Medulla oblongata (tissue), 1 donor: ENCODE data around the gene ZNF584.
A peak's percentile ranks its signal among the peaks of the same experiment; 100 is the strongest.
"Not testable (repeated sequence)": the region's sequence is repeated elsewhere in the genome, so short reads cannot be mapped to it uniquely, and the experiment has no call there.

Experiments
- DNase-seq: peaks from one replicate; pipeline ENCODE4 v3.0.0-alpha.2; 2015; ENCODE audit errors: extremely low spot score

The ZNF584 gene

GRCh38 chr19:58408152-58409009, at the start of gene ZNF584:
Gene ZNF584, plus strand, starts transcription at chr19:58408649. Its CDS starts 499 bp downstream, at chr19:58409148.
- DNase-seq, result peak; percentile 98

DNA sequence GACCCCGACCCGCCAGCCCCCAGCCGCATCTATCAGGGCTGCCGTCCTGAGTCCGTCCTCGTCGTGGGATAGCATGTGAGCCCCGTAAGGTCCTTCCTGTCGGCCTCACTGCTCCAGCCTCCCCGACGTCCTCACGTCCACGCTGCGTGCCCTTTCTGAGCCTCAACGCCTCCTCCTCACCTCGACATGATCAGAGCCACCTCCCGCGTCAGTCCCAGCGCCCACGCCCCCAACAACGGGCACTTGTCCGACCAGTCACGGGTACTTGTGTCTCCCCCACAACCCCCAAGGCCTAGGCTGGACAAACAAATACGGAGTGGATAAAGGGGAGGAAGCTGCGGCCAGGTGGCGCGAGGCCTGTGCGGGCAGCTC, 46.6 kb upstream of the ZNF584 start:
- DNase-seq, result no peak

DNA sequence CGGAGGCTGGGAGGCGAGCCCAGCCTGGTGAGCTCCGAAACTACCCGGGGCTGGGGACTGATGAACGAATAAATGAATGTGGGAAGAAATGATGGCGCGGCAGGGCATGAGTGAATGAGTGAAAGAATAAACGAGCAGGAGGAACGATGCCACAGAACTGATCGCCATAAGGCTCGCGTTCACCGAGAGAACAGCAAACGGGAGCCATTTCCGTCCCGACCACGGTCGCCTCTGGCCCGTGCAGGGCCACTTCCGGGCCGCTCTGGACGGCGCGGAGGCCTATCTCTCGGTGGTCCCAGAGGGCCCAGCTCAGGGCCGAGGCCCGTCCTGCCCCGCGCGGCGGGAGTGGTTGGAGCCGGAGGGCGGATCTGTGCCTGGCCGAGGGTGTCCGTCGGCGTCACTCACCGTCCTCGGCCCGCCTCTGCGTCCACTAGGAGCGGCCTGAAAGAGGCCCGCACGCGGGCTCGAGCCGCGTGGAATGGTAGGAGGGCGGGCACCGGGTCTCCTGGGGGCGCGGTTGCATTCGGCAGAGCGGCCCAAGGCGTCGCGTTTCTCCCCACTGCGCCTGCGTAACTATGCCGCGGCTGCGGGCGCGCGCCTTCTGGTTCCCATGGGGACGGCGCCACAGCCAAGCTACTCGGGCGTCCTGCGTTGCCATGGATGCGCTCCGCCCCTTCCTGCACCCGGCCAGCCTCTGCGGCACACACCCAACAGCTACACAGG, 46.0 kb upstream of the ZNF584 start, which contains the start of gene ZNF497:
Gene ZNF497, minus strand, starts transcription at position 480 of the 723 bp plus-strand sequence. CDS start 5,116 bp downstream, outside the sequence.
- DNase-seq, result peak; percentile 97

DNA sequence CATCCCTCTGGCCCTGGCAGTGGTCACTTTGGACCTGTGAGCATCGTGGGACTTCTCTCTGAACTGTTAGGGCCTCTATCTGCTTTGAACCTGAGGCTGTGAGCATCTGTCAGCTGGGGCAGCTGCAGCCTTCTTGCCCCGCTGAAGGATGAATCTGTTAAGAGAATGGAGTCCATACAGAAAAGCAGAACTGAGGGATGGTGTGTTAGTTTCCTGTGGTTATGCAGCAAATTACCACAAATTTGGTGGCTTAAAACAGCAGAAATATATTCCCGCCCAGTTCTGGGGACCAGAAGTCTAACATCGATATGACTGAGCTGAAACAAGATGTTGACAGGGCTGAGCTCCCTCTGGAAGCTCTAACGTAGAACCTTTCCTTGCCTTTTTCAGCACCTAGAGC, 44.3 kb upstream of the ZNF584 start:
- no peak for DNase-seq

DNA sequence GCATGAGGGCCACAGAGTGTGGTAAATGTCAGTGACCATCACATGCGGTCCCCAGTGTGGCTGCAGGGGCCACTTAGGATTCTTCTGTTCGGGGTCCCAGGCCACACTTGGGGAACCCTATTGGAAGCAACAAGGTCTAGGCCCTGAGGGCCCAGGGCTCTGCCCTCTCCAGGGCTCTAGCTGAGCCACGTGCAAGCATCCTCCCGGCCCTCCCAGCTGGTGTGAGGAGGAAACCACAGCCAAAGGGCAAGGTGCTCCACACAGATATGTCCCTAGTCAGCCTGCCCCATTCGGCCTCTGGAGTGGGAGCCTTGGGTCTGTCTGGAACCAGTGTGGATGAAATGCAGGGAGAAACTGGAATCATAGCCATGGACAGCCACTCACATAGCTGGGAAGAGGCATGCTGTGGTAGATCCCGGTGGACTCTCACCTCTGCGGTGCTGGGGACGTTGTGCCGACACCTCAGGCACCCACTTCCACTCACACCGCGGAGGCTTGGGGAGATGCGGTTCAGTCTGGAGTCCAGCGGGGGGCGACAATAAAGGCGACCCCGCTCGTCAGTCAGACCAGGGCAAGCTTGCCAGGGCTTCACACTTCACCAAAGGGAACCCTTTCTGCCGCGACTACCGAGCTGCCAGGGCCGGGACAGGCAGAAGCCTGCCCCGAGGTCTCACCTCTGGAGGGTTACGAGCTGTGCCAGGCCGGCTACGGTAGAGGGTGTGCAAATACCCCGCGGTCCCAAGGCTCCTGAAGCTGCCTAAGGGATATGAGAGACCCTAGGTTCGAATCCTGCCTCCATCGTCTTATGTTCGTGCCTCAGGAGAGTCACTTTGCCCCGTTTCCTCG, 41.6 kb upstream of the ZNF584 start:
- DNase-seq, result no peak

- no peak for DNase-seq
Observed at GRCh38 chr19:58367698-58368454, 40.6 kb upstream of the ZNF584 start.

DNA sequence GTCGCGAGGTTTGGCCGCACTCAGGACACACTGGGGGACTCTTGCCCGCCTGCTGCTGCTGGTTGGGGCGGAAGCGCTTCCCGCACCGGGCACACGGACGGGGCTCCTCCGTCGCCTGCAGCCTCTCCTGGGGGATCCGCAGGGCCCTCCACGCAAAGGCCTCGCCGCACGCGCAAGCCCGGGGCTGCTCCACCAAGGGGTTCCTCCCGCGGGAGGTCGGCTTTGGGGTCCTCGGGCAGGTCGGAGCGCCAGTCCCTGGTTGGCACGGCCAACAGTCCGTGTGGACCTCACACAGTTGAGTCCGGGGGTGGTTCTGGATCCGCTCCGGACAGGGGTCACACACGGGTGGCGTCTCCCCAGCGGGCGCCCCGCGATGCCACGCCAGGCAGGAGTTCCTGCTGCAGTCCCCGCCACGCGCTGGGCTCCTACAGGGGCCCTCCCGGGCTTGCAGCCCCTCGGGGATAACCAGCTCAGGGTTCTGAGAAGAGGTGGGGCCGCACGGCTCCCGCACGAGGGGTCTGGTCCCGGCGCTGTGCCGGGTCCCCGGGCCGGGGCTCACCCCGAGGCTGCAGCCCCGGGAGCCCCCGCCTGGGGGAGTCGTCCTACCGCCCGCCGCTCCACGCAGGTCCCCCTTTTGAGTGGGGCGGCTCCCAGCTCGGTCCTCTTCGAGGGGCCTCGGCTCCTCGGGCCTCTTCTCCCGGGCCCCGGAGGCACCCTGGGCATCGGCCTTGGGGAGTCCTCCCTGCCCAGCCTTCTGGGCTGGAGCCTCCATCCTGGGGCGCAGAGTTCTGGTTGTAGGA, 39.7 kb upstream of the ZNF584 start:
- DNase-seq, result no peak

DNA sequence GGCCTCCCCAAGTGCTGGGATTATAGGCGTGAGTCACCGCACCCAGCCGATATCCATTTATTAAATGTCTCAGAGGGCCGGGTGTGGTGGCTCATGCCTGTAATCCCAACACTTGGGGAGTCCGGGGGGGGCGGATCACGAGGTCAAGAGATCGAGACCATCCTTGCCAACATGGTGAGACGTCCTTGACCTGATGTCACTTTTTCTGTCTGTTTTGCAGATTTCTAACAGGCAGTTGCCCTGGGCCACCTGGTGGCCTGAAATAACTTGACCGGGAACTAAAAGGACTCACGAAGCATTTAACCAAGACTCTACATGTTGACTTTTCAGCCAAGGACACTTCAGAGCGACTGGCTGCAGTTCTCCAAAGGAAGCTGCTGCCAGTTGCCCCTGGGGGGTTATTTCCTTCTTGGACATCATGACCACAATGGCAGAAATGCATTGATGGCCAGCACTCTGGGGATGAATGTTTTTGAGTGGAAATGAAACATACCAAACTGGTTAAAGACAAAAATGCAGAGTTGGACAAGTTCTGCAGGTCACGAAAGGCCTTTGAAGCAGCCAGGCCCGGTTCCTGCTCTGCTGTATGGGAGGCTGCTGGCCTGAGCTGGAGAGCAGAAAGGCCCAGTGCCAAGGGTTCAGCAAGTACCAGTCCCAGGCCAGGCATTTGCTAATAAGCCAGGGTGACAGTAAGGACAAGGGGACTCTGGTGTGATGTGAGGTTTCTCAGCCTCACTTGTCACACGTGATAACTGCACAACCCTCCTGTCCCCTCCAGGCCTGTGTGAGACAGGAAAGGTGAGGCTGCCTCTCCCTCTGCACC, 35.9 kb upstream of the ZNF584 start:
- DNase-seq, result peak; percentile 50

- no peak for DNase-seq
Observed at GRCh38 chr19:58374200-58374599, 34.2 kb upstream of the ZNF584 start.

DNA sequence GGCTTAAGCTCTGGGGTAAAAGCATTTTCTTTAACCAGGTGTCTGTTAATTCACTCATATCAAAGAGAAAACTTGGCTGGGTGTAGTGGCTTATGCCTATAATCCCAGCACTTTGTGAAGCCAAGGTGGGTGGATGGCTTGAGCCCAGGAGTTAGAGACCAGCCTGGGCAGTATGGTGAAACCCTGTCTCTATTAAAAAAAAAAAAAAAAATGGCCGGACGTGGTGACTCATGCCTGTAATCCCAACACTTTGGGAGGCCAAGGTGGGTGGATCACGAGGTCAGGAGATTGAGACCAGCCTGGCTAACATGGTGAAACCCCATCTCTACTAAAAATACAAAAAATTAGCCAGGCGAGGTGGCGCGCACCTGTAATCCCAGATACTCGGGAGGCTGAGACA, 31.7 kb upstream of the ZNF584 start:
- not testable (repeated sequence) for DNase-seq

DNA sequence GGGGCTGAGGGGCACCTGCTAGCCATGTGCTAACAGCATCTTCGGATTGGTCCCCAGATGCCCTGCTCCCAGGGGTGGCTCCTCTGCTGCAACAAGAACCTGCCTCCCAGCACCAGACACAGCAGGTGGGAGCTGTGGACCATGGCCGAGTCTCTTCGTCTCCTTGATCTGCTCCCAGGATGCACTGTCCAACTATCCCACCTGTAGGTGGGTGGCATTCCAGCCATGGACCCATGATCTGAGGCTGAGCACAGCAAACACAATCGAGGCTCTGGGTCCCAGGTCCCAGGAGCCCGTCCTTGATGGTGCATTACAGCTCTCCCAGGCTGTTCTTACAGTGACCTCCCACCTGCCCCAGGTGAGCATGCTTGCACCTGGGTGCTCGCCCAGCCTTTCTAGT, 29.2 kb upstream of the ZNF584 start:
- no peak for DNase-seq

GRCh38 chr19:58380037-58380661, 28.3 kb upstream of the ZNF584 start:
- peak; percentile 27 for DNase-seq

DNA sequence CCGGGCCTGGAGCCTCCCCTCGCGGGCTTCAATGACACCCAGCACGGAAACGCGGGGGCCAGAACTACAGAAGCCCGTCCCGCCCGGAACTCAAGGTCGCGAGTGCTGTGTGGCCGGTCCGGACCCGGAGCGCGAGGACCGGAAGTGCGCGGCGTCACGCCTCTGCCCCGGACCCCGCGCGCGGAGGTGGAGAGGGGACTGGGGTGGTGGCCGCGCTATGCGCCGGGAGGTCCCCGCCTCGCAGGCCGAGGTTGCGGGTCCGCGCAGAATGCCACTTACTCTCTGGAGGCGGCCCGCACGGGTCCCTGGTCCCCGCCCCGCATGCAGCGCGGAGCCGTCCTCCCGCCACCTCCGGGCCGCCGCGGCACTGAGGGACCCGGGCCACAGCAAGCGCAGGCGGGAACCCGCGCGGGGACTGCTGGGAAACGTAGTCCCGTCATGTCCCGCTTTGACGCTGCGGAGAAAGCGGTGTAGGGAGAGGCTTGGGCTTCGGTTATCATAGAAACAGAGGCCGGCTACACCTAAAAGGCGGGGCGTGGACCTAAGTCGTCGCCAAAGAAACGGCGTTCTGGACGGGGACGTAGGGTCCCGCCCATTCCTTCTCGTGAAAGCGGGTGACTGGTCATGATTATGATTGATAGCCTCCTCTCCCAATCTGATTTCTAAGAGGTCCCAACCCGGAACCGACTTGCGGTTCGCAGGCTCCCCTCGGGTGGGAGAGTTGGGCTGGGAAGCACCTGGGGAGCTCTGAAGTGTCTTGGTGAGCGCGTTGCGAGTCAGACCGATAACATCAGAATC, 27.6 kb upstream of the ZNF584 start, which contains the start of gene ZNF837:
Gene ZNF837, minus strand, starts transcription at position 369 of the 798 bp plus-strand sequence. CDS start 11,698 bp downstream, outside the sequence.
- DNase-seq, result peak; percentile 100

DNA sequence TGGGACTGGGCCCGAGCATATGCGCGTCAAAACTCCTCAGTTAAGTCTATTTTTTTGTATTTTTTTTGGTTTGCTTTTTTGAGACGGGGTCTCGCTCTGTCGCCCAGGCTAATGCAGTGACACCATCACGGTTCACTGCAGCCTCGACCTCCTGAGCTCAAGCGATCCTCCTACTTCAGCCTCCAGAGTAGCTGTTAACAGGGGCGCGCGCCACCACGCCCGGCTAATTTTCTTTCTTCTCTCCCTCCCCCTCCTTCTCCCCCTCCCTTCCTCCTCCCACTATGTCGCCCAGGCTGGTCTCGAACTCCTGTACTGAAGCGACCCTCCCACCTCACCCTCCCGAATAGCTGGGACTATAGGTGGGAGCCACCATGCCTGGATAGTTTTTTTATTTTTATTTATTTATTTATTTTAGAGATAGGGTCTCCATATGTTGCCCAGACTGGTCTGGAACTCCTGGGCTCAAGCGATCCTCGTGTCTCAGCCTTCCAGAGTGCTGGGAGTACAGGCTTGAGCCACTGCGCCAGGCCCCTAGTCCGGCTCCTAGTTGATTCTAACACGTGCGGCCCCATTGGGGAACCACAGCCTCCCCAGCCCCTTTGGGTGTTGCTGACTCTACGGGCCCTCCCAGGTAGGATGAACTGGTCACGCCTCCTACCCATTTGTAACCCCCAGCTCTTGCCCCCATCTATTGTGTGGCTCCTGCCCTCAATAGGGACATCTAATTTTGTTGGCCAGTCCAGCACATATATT, 26.8 kb upstream of the ZNF584 start:
- no peak for DNase-seq

GRCh38 chr19:58382997-58383603, 25.3 kb upstream of the ZNF584 start:
- DNase-seq, result no peak

DNA sequence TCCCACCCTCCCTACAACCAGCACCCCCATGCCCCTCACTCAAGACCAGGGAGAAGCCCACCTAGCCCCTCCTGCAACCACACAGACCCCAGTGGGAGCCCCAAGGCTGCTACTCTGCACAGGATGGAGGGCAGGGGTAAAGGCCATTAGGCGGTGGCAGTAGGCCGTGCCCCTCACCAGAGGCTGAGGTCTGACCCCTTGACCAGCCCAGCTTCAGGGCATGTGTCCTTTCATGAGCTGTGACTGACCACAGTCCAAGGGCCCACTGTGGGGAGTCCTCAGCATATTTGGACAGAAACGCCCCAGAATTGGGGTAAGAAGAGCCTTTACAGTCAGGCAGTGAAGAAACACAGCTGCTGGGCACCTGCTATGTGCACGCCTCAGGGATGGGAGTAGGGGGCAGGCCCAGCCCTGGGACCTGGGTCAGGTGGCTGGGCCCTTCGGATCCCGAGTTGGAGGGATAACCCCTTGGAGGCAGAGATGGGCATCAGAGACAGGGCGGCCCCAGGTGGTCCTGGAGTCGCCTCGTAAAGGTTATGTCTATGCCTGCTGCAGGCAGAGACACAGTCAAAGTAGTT, 23.0 kb upstream of the ZNF584 start:
- no peak for DNase-seq
